HG02759 (cell line): ENCODE results near the gene CD48.

ENCODE experiments used
- ATAC-seq: cut with Tn5 transposase; IDR thresholded peaks from one replicate; pipeline ENCODE4 v1.9.1; 2021; ENCODE audit warnings: mild to moderate bottlenecking, moderate library complexity; ENCODE audit not compliant: unreplicated experiment

CD48 gene

GRCh38 chr1:160681066-160681890, 30.3 kb downstream of the CD48 start:
- peak; percentile 65 for ATAC-seq

GRCh38 chr1:160680399-160680798, 31.2 kb downstream of the CD48 start:
- ATAC-seq = no peak

- ATAC-seq = no peak
These were observed 31.7 kb downstream of the CD48 start for GRCh38 chr1:160679893-160680292.

GRCh38 chr1:160676869-160677597, 34.6 kb downstream of the CD48 start:
- no peak for ATAC-seq

- ATAC-seq = peak; percentile 53
These were observed 35.8 kb downstream of the CD48 start for GRCh38 chr1:160675641-160676410.

- no peak for ATAC-seq
These were observed 37.2 kb downstream of the CD48 start for GRCh38 chr1:160674415-160674814.

GRCh38 chr1:160672789-160673695, 38.6 kb downstream of the CD48 start:
- no peak for ATAC-seq

- ATAC-seq = no peak
These were observed 39.8 kb downstream of the CD48 start for GRCh38 chr1:160671603-160672517.

GRCh38 chr1:160670701-160671100, 40.9 kb downstream of the CD48 start:
- no peak for ATAC-seq

GRCh38 chr1:160669802-160670201, 41.8 kb downstream of the CD48 start:
- ATAC-seq = no peak

- no peak for ATAC-seq
These were observed 42.3 kb downstream of the CD48 start for GRCh38 chr1:160669276-160669675.

GRCh38 chr1:160667896-160668295, 43.7 kb downstream of the CD48 start:
- ATAC-seq = no peak

GRCh38 chr1:160666079-160666442, 45.6 kb downstream of the CD48 start:
- ATAC-seq = no peak

GRCh38 chr1:160665330-160666078, 46.1 kb downstream of the CD48 start:
- no peak for ATAC-seq

- ATAC-seq = peak; percentile 75
These were observed 47.0 kb downstream of the CD48 start for GRCh38 chr1:160664573-160665051.

GRCh38 chr1:160662910-160663309, 48.7 kb downstream of the CD48 start:
- ATAC-seq = no peak

GRCh38 chr1:160659566-160659965, 52.1 kb downstream of the CD48 start:
- no peak for ATAC-seq

- no peak for ATAC-seq
These were observed 52.8 kb downstream of the CD48 start for GRCh38 chr1:160658814-160659193.
